HCT116 (cell line): ENCODE measurements around the gene CHRNB2. TPM values are rescaled to one million over a fixed set of nuclear protein-coding genes. Genes with fewer than 3 reads are reported as not detected.

Experiments used
- ATAC-seq: fragments of 200-7000 bp; cut with Tn5 transposase; 2 replicates; pipeline ENCODE4 v1.9.1; 2020; ENCODE audit warnings: mild to moderate bottlenecking, moderate library complexity
- BruUV-seq: library from RNA; stranded (reverse); fragments of 400-500 nt; replicated peaks from 2 replicates; lab custom pipeline; 2021; lab: Mats Ljungman, UMichigan
- CTCF ChIA-PET: fragments of 300-600 bp; sonication (Branson Sonifier 250); formaldehyde crosslinking; loops from one replicate; lab custom pipeline; 2021; ENCODE audit warnings: antibody characterized with exemption; lab: Charles Lee
- POLR2A ChIA-PET: fragments of 300-600, 350-600 bp; sonication (Branson Sonifier 250); formaldehyde crosslinking; loops from one replicate; lab custom pipeline; 2021; ENCODE audit warnings: antibody characterized with exemption; lab: Charles Lee
- RAD21 ChIA-PET, 2 experiments: fragments of 300-600 bp; sonication (Branson Sonifier 250); formaldehyde crosslinking; loops; one replicate each; lab custom pipeline; 2023; ENCODE audit warnings: low total read pairs in 2 of 2; ENCODE audit not compliant: uncharacterized antibody in 2 of 2, unreplicated experiment in 2 of 2, low non-redundant PET in 1 of 2; lab: Charles Lee
- DNase-seq: peaks from one replicate; pipeline ENCODE4 v3.0.0-alpha.2; 2010; ENCODE audit warnings: low read depth, low spot score
- H2AFZ ChIP-seq: fragments of 200-600 bp; shearing (Covaris generic), sonication (generic); 2 replicates; pipeline ENCODE4 v1.6.1; 2017; ENCODE audit warnings: low read depth, mixed run types, mixed read lengths, antibody characterized with exemption, low read length; ENCODE audit not compliant: poor library complexity, severe bottlenecking
- H3K27ac ChIP-seq: 2 replicates; pipeline ENCODE4 v1.5.1; 2012; ENCODE audit warnings: low read depth, low read length
- H3K27me3 ChIP-seq: fragments of 200-600 bp; sonication (generic); 2 replicates; pipeline ENCODE4 v1.6.1; 2016; ENCODE audit warnings: mixed run types, low read length, mixed read lengths; ENCODE audit not compliant: insufficient read depth
- H3K36me3 ChIP-seq, 2 experiments: fragments of 200-500 bp in 1 of 2; fragments of 200-600 bp in 1 of 2; sonication (Bioruptor generic) in 1 of 2; sonication (generic) in 1 of 2; 2 replicates each; pipeline versions ENCODE4 v1.5.1 to v1.6.1; 2014 to 2016; ENCODE audit warnings: low read length in 2 of 2, inconsistent platforms in 1 of 2, mixed read lengths in 1 of 2, mixed run types in 1 of 2; ENCODE audit not compliant: insufficient read depth in 2 of 2, control insufficient read depth in 1 of 2
- H3K4me1 ChIP-seq, 2 experiments: fragments of 200-600 bp in 1 of 2; sonication (generic) in 1 of 2; 2 replicates each; pipeline versions ENCODE4 v1.5.1 to v1.6.1; 2012 to 2017; ENCODE audit warnings: low read length in 2 of 2, inconsistent platforms in 1 of 2, mild to moderate bottlenecking in 1 of 2, mixed read lengths in 1 of 2, mixed run types in 1 of 2, moderate library complexity in 1 of 2; ENCODE audit not compliant: insufficient read depth in 2 of 2, control insufficient read depth in 1 of 2
- H3K4me2 ChIP-seq: fragments of 200-600 bp; sonication (generic); 2 replicates; pipeline ENCODE4 v1.6.1; 2017; ENCODE audit warnings: mixed run types, low read length, mixed read lengths
- H3K4me3 ChIP-seq, 2 experiments: fragments of 200-600 bp in 1 of 2; sonication (generic) in 1 of 2; replicated peaks in 1 of 2; 2 replicates each; pipeline ENCODE4 v1.5.1; 2011 to 2016; ENCODE audit warnings: low read length in 2 of 2, control low read depth in 1 of 2, low read depth in 1 of 2, mild to moderate bottlenecking in 1 of 2, mixed read lengths in 1 of 2, mixed run types in 1 of 2
- H3K79me2 ChIP-seq: fragments of 200-600 bp; sonication (generic); 2 replicates; pipeline ENCODE4 v1.6.1; 2017; ENCODE audit warnings: mild to moderate bottlenecking, mixed run types, low read length, moderate library complexity, mixed read lengths; ENCODE audit not compliant: insufficient read depth
- H3K9ac ChIP-seq: fragments of 200-600 bp; sonication (generic); 2 replicates; pipeline ENCODE4 v1.6.1; 2016; ENCODE audit warnings: low read length, mixed read lengths
- H3K9me2 ChIP-seq: fragments of 200-600 bp; sonication (generic), shearing (Covaris generic); 2 replicates; pipeline ENCODE4 v1.6.1; 2017; ENCODE audit warnings: mixed run types, mild to moderate bottlenecking, moderate library complexity; ENCODE audit not compliant: insufficient read depth
- H3K9me3 ChIP-seq, 2 experiments: fragments of 200-500 bp in 1 of 2; fragments of 200-600 bp in 1 of 2; sonication (Bioruptor generic) in 1 of 2; sonication (generic) in 1 of 2; 2 replicates each; pipeline ENCODE4 v1.6.1; 2014 to 2017; ENCODE audit warnings: low read length in 2 of 2, mixed read lengths in 2 of 2, inconsistent platforms in 1 of 2, low read depth in 1 of 2, mild to moderate bottlenecking in 1 of 2, mixed run types in 1 of 2, moderate library complexity in 1 of 2; ENCODE audit not compliant: control insufficient read depth in 1 of 2, insufficient read depth in 1 of 2
- H4K20me1 ChIP-seq: fragments of 200-600 bp; sonication (generic), shearing (Covaris generic); 2 replicates; pipeline ENCODE4 v1.6.1; 2017; ENCODE audit warnings: mixed run types, mild to moderate bottlenecking, moderate library complexity; ENCODE audit not compliant: insufficient read depth
- CBX3 ChIP-seq: IDR thresholded peaks from 2 replicates; pipeline ENCODE4 v1.6.1; 2012; ENCODE audit warnings: low read depth
- CEBPB ChIP-seq: IDR thresholded peaks from 2 replicates; pipeline ENCODE4 v1.6.1; 2012; ENCODE audit warnings: low read depth
- EGR1 ChIP-seq: IDR thresholded peaks from 2 replicates; pipeline ENCODE4 v1.6.1; 2012; ENCODE audit warnings: low read depth
- ELF1 ChIP-seq: IDR thresholded peaks from 2 replicates; pipeline ENCODE4 v1.6.1; 2012; ENCODE audit warnings: low read depth, borderline replicate concordance
- FOSL1 ChIP-seq: IDR thresholded peaks from 2 replicates; pipeline ENCODE4 v1.6.1; 2012; ENCODE audit warnings: low read depth
- JUND ChIP-seq: IDR thresholded peaks from 2 replicates; pipeline ENCODE4 v1.6.1; 2012
- POLR2A ChIP-seq: IDR thresholded peaks from 2 replicates; pipeline ENCODE4 v1.7.0; 2011; ENCODE audit warnings: borderline replicate concordance; ENCODE audit not compliant: insufficient read depth, insufficient read length; ENCODE audit errors: extremely low read depth
- POLR2AphosphoS5 ChIP-seq: IDR thresholded peaks from 2 replicates; pipeline ENCODE4 v1.6.1; 2011; ENCODE audit warnings: mild to moderate bottlenecking, low read depth, low read length, moderate library complexity
- RAD21 ChIP-seq: IDR thresholded peaks from 2 replicates; pipeline ENCODE4 v1.6.1; 2012; ENCODE audit warnings: low read depth, mild to moderate bottlenecking
- SIN3A ChIP-seq: IDR thresholded peaks from 2 replicates; pipeline ENCODE4 v1.6.1; 2012; ENCODE audit warnings: low read depth
- SP1 ChIP-seq: IDR thresholded peaks from 2 replicates; pipeline ENCODE4 v1.6.1; 2012; ENCODE audit warnings: low read depth
- SRF ChIP-seq: IDR thresholded peaks from 2 replicates; pipeline ENCODE4 v1.6.1; 2012; ENCODE audit warnings: low read depth
- ZFX ChIP-seq: fragments of 450-650 bp; IDR thresholded peaks from 2 replicates; pipeline ENCODE4 v1.6.1; 2017
- intact Hi-C: fragments of 100-400 bp; cut with micrococcal nuclease; formaldehyde crosslinking; loops from 2 replicates; pipeline ENCODE4 v1.10.0; 2022
- total RNA-seq: library from RNA; stranded (reverse); gene quantifications from one replicate; pipeline ENCODE4 v1.2.1, GENCODE V29; 2021; ENCODE audit not compliant: unreplicated experiment
- TF ChIP-seq, protein P1 (sequence below): IDR thresholded peaks from 2 replicates; pipeline ENCODE4 v1.6.1; 2011; ENCODE audit warnings: mild to moderate bottlenecking, low read length, moderate library complexity; ENCODE audit not compliant: insufficient replicate concordance; ENCODE audit errors: extremely low read depth
- TF ChIP-seq, protein P2 (sequence below): IDR thresholded peaks from 2 replicates; pipeline ENCODE4 v1.6.1; 2012

The CHRNB2 gene
- total RNA-seq, 1 experiment from 2014 or later, result not detected

DNA sequence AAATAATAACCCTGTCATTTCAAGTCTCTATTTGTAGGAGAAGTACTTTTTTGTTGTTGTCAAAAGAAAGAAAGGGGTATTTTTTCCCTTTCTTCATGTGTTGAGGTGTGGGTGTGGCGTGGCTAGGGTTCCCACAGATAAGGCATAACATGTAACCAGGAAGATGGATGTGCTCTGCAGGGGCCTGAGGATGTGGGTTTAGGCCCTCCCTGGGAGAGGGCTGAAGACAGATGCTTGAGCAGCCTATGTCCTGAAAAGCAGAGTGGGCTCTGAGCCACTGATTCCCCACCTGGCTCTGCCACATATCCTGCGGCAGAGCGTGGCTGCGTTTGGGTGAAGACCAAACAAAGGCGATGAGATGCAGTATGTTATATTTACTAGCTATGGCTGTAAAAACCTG lies 54.3 kb downstream of the CHRNB2 start (continued):
- TF ChIP-seq SIN3A (no peak), JUND (no peak)

DNA sequence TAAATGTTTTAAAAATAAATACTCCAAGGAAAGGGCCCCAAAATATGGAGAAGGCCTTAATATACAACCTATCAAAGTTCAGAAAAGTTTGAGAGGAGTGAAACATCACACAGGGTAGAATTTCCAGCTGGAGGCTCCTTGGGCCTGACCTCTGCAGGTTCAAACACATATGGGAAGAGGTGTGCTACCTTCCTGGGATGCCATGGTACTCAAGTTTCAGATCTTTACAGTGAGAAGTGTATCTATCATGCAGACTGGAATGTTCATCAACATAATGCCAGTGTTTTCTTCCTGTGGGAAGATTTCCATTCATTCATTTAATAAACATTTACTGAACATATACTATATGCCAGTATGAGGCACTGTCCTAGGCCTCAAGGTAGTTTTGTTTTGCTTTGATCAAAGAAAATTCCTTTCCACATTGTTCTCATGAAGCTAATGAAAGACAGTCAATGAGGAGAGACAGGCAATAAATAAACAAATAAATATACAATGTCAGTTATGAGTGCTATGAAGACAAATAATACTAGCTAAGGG lies 55.0 kb downstream of the CHRNB2 start:
- BruUV-seq, result no TSS peak
- no peak overlapping the region for H3K27ac ChIP-seq
- peaks cover 97% of the 10 kb centered on the region for H3K79me2 ChIP-seq
- no peak overlapping the region for H2AFZ ChIP-seq
- no peak overlapping the region for H3K4me3 ChIP-seq
- no peaks in the 10 kb centered on the region for H3K9me3 ChIP-seq
- ChIA-PET CTCF (no interaction called here), RAD21 (no interaction called here)
- no peak for DNase-seq
- H3K27me3 ChIP-seq, result no peaks in the 10 kb centered on the region
- ATAC-seq, result no peak
- peaks cover 0 to 4% of the 10 kb centered on the region in 2 experiments; a peak in 1 of 4 replicates for H3K36me3 ChIP-seq
- intact Hi-C loops, result no loop called here
- TF ChIP-seq RAD21 (no peak), CEBPB (no peak), ELF1 (no peak), CBX3 (no peak), SIN3A (no peak), POLR2AphosphoS5 (no peak), ZFX (no peak), SP1 (no peak), EGR1 (no peak), FOSL1 (no peak), POLR2A (no peak), SRF (no peak)
- TF ChIP-seq, protein P1, sequence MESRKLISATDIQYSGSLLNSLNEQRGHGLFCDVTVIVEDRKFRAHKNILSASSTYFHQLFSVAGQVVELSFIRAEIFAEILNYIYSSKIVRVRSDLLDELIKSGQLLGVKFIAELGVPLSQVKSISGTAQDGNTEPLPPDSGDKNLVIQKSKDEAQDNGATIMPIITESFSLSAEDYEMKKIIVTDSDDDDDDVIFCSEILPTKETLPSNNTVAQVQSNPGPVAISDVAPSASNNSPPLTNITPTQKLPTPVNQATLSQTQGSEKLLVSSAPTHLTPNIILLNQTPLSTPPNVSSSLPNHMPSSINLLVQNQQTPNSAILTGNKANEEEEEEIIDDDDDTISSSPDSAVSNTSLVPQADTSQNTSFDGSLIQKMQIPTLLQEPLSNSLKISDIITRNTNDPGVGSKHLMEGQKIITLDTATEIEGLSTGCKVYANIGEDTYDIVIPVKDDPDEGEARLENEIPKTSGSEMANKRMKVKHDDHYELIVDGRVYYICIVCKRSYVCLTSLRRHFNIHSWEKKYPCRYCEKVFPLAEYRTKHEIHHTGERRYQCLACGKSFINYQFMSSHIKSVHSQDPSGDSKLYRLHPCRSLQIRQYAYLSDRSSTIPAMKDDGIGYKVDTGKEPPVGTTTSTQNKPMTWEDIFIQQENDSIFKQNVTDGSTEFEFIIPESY, result no peak
- TF ChIP-seq, protein P2, sequence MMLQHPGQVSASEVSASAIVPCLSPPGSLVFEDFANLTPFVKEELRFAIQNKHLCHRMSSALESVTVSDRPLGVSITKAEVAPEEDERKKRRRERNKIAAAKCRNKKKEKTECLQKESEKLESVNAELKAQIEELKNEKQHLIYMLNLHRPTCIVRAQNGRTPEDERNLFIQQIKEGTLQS, result no peak
- TF ChIP-seq, all 23 proteins: peak for 0
- POLR2A ChIA-PET, result no interaction called here
- Histone ChIP-seq H4K20me1 (peaks cover 3% of the 10 kb centered on the region; the same call in 1 of the 2 replicates), H3K9ac (no peak overlapping the region), H3K9me2 (no peaks in the 10 kb centered on the region), H3K4me2 (no peak overlapping the region), H3K4me1 (peaks cover 4 to 7% of the 10 kb centered on the region in 2 experiments; a peak in 3 of 4 replicates)
